HepG2 (cell line): Measurements from ENCODE around the gene LAMA5. TPM values are rescaled to one million over a fixed set of nuclear protein-coding genes. Genes with fewer than 3 reads are reported as not detected.
A peak's percentile ranks its signal among the peaks of the same experiment; 100 is the strongest.

Experiments
- BORCS8-MEF2B ChIP-seq: sonication (generic); formaldehyde crosslinking; IDR thresholded peaks from 2 replicates; pipeline ENCODE4 v1.8.0; 2022; ENCODE audit warnings: mild to moderate bottlenecking, missing genetic modification reagents
- FOXM1 ChIP-seq: sonication (generic); formaldehyde crosslinking; IDR thresholded peaks from 2 replicates; pipeline ENCODE4 v1.5.0; 2020; ENCODE audit warnings: missing genetic modification reagents
- HNRNPH1 ChIP-seq: fragments of 200-400 bp; formaldehyde crosslinking; optimal IDR thresholded peaks from 2 replicates; pipeline ENCODE3; 2017; ENCODE audit warnings: mild to moderate bottlenecking, low read depth, low read length
- JARID2 ChIP-seq: sonication (generic); formaldehyde crosslinking; IDR thresholded peaks from 2 replicates; pipeline ENCODE4 v1.8.1; 2023; ENCODE audit warnings: missing genetic modification reagents, inconsistent platforms; ENCODE audit not compliant: insufficient replicate concordance
- NR3C1 ChIP-seq: sonication (generic); formaldehyde crosslinking; IDR thresholded peaks from 2 replicates; pipeline ENCODE4 v1.4.0; 2020; ENCODE audit warnings: missing genetic modification reagents
- PAWR ChIP-seq: sonication (generic); formaldehyde crosslinking; IDR thresholded peaks from 2 replicates; pipeline ENCODE4 v1.4.0; 2020; ENCODE audit warnings: missing genetic modification reagents, mild to moderate bottlenecking, borderline replicate concordance
- PAXIP1 ChIP-seq: sonication (generic); formaldehyde crosslinking; conservative IDR thresholded peaks from 2 replicates; pipeline ENCODE4 v1.4.0; 2020; ENCODE audit warnings: mild to moderate bottlenecking, missing genetic modification reagents, moderate library complexity
- PHF21A ChIP-seq: sonication (generic); formaldehyde crosslinking; IDR thresholded peaks from 2 replicates; pipeline ENCODE4 v1.5.0; 2020; ENCODE audit warnings: mild to moderate bottlenecking, missing genetic modification reagents
- PLRG1 ChIP-seq: fragments of 450-650 bp; conservative IDR thresholded peaks from 2 replicates; pipeline ENCODE4 v1.6.1; 2016
- RAD21 ChIP-seq: fragments of 450-650 bp; formaldehyde crosslinking; IDR thresholded peaks from 2 replicates; pipeline ENCODE4 v1.5.0; 2020; ENCODE audit warnings: mild to moderate bottlenecking
- SAFB2 ChIP-seq: sonication (generic); formaldehyde crosslinking; IDR thresholded peaks from 2 replicates; pipeline ENCODE4 v1.5.1; 2020; ENCODE audit warnings: missing genetic modification reagents, low read depth, mild to moderate bottlenecking, borderline replicate concordance
- TFAP4 ChIP-seq: sonication (generic); IDR thresholded peaks from 2 replicates; pipeline ENCODE4 v1.6.1; 2016; ENCODE audit warnings: low read depth, borderline replicate concordance
- THAP9 ChIP-seq: sonication (generic); formaldehyde crosslinking; IDR thresholded peaks from 2 replicates; pipeline ENCODE4; 2020; ENCODE audit warnings: missing genetic modification reagents, mild to moderate bottlenecking, borderline replicate concordance
- ZNF205 ChIP-seq: IDR thresholded peaks from 2 replicates; pipeline ENCODE4 v1.6.1; 2018; ENCODE audit warnings: missing biosample characterization, missing genetic modification reagents
- ZNF230 ChIP-seq: sonication (generic); formaldehyde crosslinking; IDR thresholded peaks from 2 replicates; pipeline ENCODE4 v1.4.0; 2020; ENCODE audit warnings: mild to moderate bottlenecking, missing genetic modification reagents
- ZNF234 ChIP-seq: sonication (generic); formaldehyde crosslinking; conservative IDR thresholded peaks from 2 replicates; pipeline ENCODE4 v1.5.1; 2020; ENCODE audit warnings: mild to moderate bottlenecking, missing genetic modification reagents
- polyA plus RNA-seq, 8 experiments: library from polyadenylated mRNA; depleted of rRNA in 3 of 8; stranded (reverse) in 7 of 8; unstranded in 1 of 8; fragments of >200 nt; fragmentation: Illumina TruSeq in 4 of 8; extraction: Trizol in 4 of 8; gene quantifications; 2 replicates each; pipeline versions ENCODE4 v1.2.1 to v1.2.3, GENCODE V29; 2011 to 2016; ENCODE audit warnings: low read depth in 4 of 8, missing spikeins in 1 of 8, mixed read lengths in 1 of 8; ENCODE audit not compliant: insufficient read depth in 1 of 8
- total RNA-seq, 5 experiments: library from RNA; depleted of rRNA; stranded (reverse); fragments of >200 nt; fragmentation: Illumina TruSeq; extraction: Trizol; gene quantifications; 2 replicates each; pipeline ENCODE4 v1.2.3, GENCODE V29; 2016; ENCODE audit warnings: low read depth in 1 of 5
- TF ChIP-seq, protein P1 (sequence below): IDR thresholded peaks from 2 replicates; pipeline ENCODE4 v1.4.0; 2020; ENCODE audit warnings: mild to moderate bottlenecking, missing genetic modification reagents

LAMA5 gene
- total and polyA plus RNA-seq, 2 of the 13 experiments (the other 11 are each of a cell fraction or from before 2014, with no cell fraction given), result 21.0 to 44.7 TPM

GRCh38 chr20:62303340-62304226, 63.5 kb downstream of the LAMA5 start (continued):
- peak; percentile 74 for TF ChIP-seq THAP9 (CRISPR knock-in tag)
- TF ChIP-seq ZNF234 (CRISPR knock-in tag), result 0 out of 2 replicates have a peak, but pooled peaks have one; percentile 45
- 0 out of 2 replicates have a peak, but pooled peaks have one; percentile 43 for TF ChIP-seq ZNF230 (CRISPR knock-in tag)
- TF ChIP-seq, protein P1, sequence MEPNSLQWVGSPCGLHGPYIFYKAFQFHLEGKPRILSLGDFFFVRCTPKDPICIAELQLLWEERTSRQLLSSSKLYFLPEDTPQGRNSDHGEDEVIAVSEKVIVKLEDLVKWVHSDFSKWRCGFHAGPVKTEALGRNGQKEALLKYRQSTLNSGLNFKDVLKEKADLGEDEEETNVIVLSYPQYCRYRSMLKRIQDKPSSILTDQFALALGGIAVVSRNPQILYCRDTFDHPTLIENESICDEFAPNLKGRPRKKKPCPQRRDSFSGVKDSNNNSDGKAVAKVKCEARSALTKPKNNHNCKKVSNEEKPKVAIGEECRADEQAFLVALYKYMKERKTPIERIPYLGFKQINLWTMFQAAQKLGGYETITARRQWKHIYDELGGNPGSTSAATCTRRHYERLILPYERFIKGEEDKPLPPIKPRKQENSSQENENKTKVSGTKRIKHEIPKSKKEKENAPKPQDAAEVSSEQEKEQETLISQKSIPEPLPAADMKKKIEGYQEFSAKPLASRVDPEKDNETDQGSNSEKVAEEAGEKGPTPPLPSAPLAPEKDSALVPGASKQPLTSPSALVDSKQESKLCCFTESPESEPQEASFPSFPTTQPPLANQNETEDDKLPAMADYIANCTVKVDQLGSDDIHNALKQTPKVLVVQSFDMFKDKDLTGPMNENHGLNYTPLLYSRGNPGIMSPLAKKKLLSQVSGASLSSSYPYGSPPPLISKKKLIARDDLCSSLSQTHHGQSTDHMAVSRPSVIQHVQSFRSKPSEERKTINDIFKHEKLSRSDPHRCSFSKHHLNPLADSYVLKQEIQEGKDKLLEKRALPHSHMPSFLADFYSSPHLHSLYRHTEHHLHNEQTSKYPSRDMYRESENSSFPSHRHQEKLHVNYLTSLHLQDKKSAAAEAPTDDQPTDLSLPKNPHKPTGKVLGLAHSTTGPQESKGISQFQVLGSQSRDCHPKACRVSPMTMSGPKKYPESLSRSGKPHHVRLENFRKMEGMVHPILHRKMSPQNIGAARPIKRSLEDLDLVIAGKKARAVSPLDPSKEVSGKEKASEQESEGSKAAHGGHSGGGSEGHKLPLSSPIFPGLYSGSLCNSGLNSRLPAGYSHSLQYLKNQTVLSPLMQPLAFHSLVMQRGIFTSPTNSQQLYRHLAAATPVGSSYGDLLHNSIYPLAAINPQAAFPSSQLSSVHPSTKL, result peak; percentile 41
- TF ChIP-seq PAWR (CRISPR knock-in tag), result no peak
- TF ChIP-seq ZNF205 (CRISPR knock-in tag), result 0 out of 2 replicates have a peak, but pooled peaks have one; percentile 27
- TF ChIP-seq PLRG1, result no peak
- no peak for TF ChIP-seq FOXM1
- TF ChIP-seq PHF21A (CRISPR knock-in tag), result no peak; the same call in none of the 2 replicates
- peak; percentile 58; the same call in 1 of the 2 replicates for TF ChIP-seq TFAP4
- TF ChIP-seq RAD21 (CRISPR knock-in tag), result 0 out of 2 replicates have a peak, but pooled peaks have one; percentile 13
- TF ChIP-seq BORCS8-MEF2B (CRISPR knock-in tag), result no peak; the same call in 1 of the 2 replicates
- no peak for TF ChIP-seq NR3C1 (CRISPR knock-in tag)
- TF ChIP-seq JARID2 (CRISPR knock-in tag), result peak; percentile 53
- peak; percentile 39; the same call in 1 of the 2 replicates for TF ChIP-seq PAXIP1 (CRISPR knock-in tag)
- TF ChIP-seq SAFB2 (CRISPR knock-in tag), result peak; percentile 38; the same call in 1 of the 2 replicates
- no peak for TF ChIP-seq HNRNPH1
